ENCODE data around the gene ZNF792.
"Not testable (repeated sequence)": the region's sequence is repeated elsewhere in the genome, so short reads cannot be mapped to it uniquely, and the experiment has no call there.

ZNF792 gene

DNA sequence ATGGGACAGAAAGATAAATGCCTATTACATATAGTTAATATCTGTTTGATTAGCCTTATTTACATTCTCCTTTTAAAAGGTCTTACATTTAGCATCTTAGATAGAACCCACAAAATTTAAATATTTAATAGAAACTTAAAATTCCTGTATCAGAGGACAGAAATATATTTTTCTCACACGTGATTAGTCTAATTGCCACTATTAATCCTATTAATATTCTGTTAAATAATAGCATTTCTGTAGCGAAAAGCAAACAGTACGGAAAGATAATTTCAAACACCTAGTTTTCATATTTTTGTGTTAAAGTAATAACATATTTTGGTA, 37.7 kb downstream of the ZNF792 start:
- Histone ChIP-seq H3K36me3 (ENCODE audit: control insufficient read depth in 5 of 5, insufficient read depth in 5 of 5, low read length in 5 of 5) (peaks cover 4 to 8% (median 7%) of the 10 kb centered on the region in 5 donors), H3K4me1 (ENCODE audit: control insufficient read depth in 5 of 5, insufficient read depth in 5 of 5, low read length in 5 of 5) (peaks cover 0 to 17% (median 12%) of the 10 kb centered on the region in 5 donors), H3K27me3 (ENCODE audit: control insufficient read depth in 5 of 5, insufficient read depth in 4 of 5, low read length in 5 of 5) (no peaks in the 10 kb centered on the region), H3K9me3 (ENCODE audit: control insufficient read depth in 5 of 5, low read length in 5 of 5) (peaks cover 0 to 4% (median 0%) of the 10 kb centered on the region in 5 donors), H3K27ac (ENCODE audit: low read depth, low read length) (peak overlapping the region; percentile 69), H3K9ac (ENCODE audit: low read length in 5 of 5) (peak overlapping the region in 1 of 5 donors; percentile 71), H3K4me3 (ENCODE audit: low read depth in 1 of 5, low read length in 5 of 5) (peak overlapping the region; percentile 72 to 93 (median 80))

DNA sequence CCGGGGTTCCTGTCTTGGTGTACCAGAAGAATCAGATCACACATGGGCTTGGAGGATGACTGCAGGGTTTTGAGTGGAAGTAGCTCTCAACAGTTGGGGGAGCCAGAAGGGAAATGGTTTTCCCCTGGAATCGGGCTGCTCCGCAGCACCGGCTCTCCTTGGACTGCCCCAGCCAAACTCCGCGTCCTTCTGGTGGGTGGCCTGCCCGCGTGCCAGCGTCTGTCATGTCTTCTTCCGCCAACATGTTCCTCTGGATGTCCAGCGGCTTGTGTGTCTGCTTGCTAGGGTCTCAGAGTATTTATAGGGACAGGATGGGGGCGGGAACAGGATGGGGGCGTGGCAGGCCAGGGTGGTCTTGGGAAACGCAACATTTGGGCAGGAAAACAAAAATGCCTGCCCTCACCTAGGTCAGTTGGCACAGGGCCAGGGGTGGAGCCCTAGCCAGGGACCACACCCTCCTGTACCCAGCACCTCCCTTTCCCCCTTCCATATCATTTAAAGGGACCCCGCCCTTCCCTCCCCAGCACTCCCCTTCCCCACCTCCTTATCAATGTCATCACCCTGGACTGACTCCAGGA, 38.7 kb downstream of the ZNF792 start:
- peaks cover 4 to 7% (median 4%) of the 10 kb centered on the region in 5 donors for H3K36me3 ChIP-seq (ENCODE audit: control insufficient read depth in 5 of 5, insufficient read depth in 5 of 5, low read length in 5 of 5)
- H3K27me3 ChIP-seq (ENCODE audit: control insufficient read depth in 5 of 5, insufficient read depth in 4 of 5, low read length in 5 of 5) = no peaks in the 10 kb centered on the region
- no peak overlapping the region for H3K27ac ChIP-seq (ENCODE audit: low read depth, low read length)
- H3K9me3 ChIP-seq (ENCODE audit: control insufficient read depth in 5 of 5, low read length in 5 of 5) = peaks cover 0 to 4% (median 0%) of the 10 kb centered on the region in 5 donors
- no peak overlapping the region for H3K9ac ChIP-seq (ENCODE audit: low read length in 5 of 5)
- H3K4me1 ChIP-seq (ENCODE audit: control insufficient read depth in 5 of 5, insufficient read depth in 5 of 5, low read length in 5 of 5) = peaks cover 0 to 17% (median 12%) of the 10 kb centered on the region in 5 donors
- no peak overlapping the region for H3K4me3 ChIP-seq (ENCODE audit: low read depth in 1 of 5, low read length in 5 of 5)

DNA sequence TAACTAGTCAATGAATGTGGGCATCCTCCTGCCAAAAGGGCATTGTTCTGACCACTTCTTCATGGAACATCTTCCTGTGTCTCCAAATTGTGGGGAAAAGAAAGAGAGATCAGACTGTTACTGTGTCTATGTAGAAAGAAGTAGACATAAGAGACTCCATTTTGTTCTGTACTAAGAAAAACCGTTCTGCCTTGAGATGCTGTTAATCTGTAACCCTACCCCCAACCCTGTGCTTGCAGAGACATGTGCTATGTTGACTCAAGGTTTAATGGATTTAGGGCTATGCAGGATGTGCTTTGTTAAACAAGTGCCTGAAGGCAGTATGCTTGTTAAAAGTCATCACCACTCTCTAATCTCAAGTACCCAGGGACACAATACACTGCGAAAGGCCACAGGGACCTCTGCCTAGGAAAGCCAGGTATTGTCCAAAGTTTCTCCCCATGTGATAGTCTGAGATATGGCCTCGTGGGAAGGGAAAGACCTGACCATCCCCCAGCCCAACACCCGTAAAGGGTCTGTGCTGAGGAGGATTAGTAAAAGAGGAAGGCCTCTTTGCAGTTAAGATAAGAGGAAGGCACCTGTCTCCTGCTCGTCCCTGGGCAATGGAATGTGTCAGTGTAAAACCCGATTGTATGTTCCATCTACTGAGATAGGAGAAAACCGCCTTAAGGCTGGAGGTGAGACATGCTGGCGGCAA, 43.8 kb downstream of the ZNF792 start:
- H3K4me3 ChIP-seq (ENCODE audit: low read depth in 1 of 5, low read length in 5 of 5); H3K27ac ChIP-seq (ENCODE audit: low read depth, low read length); H3K4me1 ChIP-seq (ENCODE audit: control insufficient read depth in 5 of 5, insufficient read depth in 5 of 5, low read length in 5 of 5); H3K36me3 ChIP-seq (ENCODE audit: control insufficient read depth in 5 of 5, insufficient read depth in 5 of 5, low read length in 5 of 5); H3K9ac ChIP-seq (ENCODE audit: low read length in 5 of 5); H3K27me3 ChIP-seq (ENCODE audit: control insufficient read depth in 5 of 5, insufficient read depth in 4 of 5, low read length in 5 of 5): not testable (repeated sequence)
- peaks cover 3 to 19% (median 17%) of the 10 kb centered on the region in 5 donors for H3K9me3 ChIP-seq (ENCODE audit: control insufficient read depth in 5 of 5, low read length in 5 of 5)

DNA sequence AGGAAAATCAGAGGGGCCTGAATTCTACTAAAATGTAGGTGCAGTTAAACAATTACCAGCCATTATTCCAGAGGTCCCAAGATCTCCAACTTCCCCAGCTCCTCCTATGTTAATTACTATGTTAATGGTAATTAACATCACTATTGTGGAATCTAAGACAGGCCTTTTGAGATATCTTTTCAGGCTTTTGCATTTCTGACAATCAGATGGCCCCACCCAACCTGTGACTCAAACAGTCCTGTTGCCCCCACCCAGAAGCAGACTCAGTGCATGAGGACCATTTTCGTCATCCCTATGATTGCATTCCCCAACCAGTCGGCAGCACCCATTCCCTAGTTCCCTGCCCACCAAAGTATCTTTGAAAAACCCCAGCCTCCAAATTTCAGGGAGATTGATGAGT, 45.8 kb downstream of the ZNF792 start:
- no peaks in the 10 kb centered on the region for H3K4me1 ChIP-seq (ENCODE audit: control insufficient read depth in 5 of 5, insufficient read depth in 5 of 5, low read length in 5 of 5)
- H3K27ac ChIP-seq (ENCODE audit: low read depth, low read length) = no peak overlapping the region
- H3K27me3 ChIP-seq (ENCODE audit: control insufficient read depth in 5 of 5, insufficient read depth in 4 of 5, low read length in 5 of 5) = peaks cover 0 to 4% (median 0%) of the 10 kb centered on the region in 5 donors
- H3K4me3 ChIP-seq (ENCODE audit: low read depth in 1 of 5, low read length in 5 of 5) = no peak overlapping the region
- H3K9me3 ChIP-seq (ENCODE audit: control insufficient read depth in 5 of 5, low read length in 5 of 5) = peaks cover 3 to 23% (median 17%) of the 10 kb centered on the region in 5 donors
- no peaks in the 10 kb centered on the region for H3K36me3 ChIP-seq (ENCODE audit: control insufficient read depth in 5 of 5, insufficient read depth in 5 of 5, low read length in 5 of 5)
- H3K9ac ChIP-seq (ENCODE audit: low read length in 5 of 5) = no peak overlapping the region

DNA sequence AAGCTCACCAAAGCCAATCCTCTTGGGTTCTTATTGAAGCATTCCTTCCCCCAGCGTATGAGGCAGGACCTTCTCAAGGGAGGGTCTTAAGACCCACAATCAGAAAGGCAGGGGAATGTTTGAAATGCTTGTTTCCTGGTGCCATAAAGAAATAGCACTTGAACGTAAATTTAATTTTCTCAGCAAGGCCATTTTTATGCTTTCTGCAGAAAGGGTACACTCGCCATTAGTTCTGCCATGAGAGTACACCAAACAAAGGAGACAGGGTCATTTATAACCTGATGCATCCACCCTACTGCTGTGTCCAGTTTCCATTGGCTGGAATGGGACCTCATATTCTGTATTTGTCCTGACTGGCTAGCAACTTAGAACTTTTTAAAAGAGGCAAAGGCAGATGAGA, 46.9 kb downstream of the ZNF792 start:
- not testable (repeated sequence) for H3K27ac ChIP-seq (ENCODE audit: low read depth, low read length); H3K4me3 ChIP-seq (ENCODE audit: low read depth in 1 of 5, low read length in 5 of 5); H3K9ac ChIP-seq (ENCODE audit: low read length in 5 of 5); H3K27me3 ChIP-seq (ENCODE audit: control insufficient read depth in 5 of 5, insufficient read depth in 4 of 5, low read length in 5 of 5); H3K36me3 ChIP-seq (ENCODE audit: control insufficient read depth in 5 of 5, insufficient read depth in 5 of 5, low read length in 5 of 5); H3K4me1 ChIP-seq (ENCODE audit: control insufficient read depth in 5 of 5, insufficient read depth in 5 of 5, low read length in 5 of 5)
- H3K9me3 ChIP-seq (ENCODE audit: control insufficient read depth in 5 of 5, low read length in 5 of 5) = peaks cover 3 to 24% (median 20%) of the 10 kb centered on the region in 5 donors

DNA sequence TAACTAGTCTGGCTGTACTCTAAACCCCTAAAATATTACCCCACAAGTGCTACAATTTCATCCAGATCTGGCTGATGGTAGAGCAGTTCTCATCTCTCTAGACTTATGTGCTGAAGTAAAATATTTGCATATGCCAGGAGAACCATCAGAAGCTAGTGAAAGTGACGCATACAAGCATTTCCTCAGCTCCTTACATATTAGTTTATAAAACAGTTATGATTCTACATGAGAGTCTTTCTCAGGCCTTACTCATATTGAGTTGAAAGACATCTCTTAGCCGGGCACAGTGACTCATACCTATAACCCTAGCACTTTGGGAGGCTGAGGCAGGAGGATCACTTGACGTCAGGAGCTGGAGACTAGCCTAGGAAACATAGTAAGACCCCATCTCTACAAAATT, 53.3 kb downstream of the ZNF792 start:
- Histone ChIP-seq H3K9me3 (ENCODE audit: control insufficient read depth in 5 of 5, low read length in 5 of 5) (peaks cover 0 to 9% (median 6%) of the 10 kb centered on the region in 5 donors), H3K9ac (ENCODE audit: low read length in 5 of 5) (no peak overlapping the region), H3K4me3 (ENCODE audit: low read depth in 1 of 5, low read length in 5 of 5) (no peak overlapping the region), H3K4me1 (ENCODE audit: control insufficient read depth in 5 of 5, insufficient read depth in 5 of 5, low read length in 5 of 5) (no peaks in the 10 kb centered on the region), H3K27me3 (ENCODE audit: control insufficient read depth in 5 of 5, insufficient read depth in 4 of 5, low read length in 5 of 5) (peaks cover 5 to 20% (median 18%) of the 10 kb centered on the region in 5 donors), H3K27ac (ENCODE audit: low read depth, low read length) (no peak overlapping the region), H3K36me3 (ENCODE audit: control insufficient read depth in 5 of 5, insufficient read depth in 5 of 5, low read length in 5 of 5) (no peaks in the 10 kb centered on the region)
